Kidney (tissue), 14 donors: ENCODE results near the gene SECTM1. TPM values are rescaled to one million over a fixed set of nuclear protein-coding genes. Genes with fewer than 3 reads are reported as not detected.

Experiments used
- DNase-seq, 5 donors: peaks; one replicate each; pipeline ENCODE4 v3.0.0-alpha.2; 2013 to 2020
- FAIRE-seq: peaks from 2 replicates; lab custom pipeline; 2012; peaks lifted over from hg19 to GRCh38; lab: Jason Lieb, UNC
- H3K27ac ChIP-seq, 2 donors: one replicate each; pipeline ENCODE4 v1.7.0; 2013; ENCODE audit warnings: low read depth in 2 of 2, low read length in 2 of 2, inconsistent platforms in 1 of 2
- H3K27me3 ChIP-seq: one replicate; pipeline ENCODE4 v1.7.1; 2013; ENCODE audit warnings: low read length, inconsistent platforms; ENCODE audit not compliant: control insufficient read depth, insufficient read depth
- H3K36me3 ChIP-seq, 3 donors: one replicate each; pipeline versions ENCODE4 v1.7.0 to v1.7.1; 2013; ENCODE audit warnings: low read length in 3 of 3, control low read depth in 1 of 3, inconsistent platforms in 1 of 3; ENCODE audit not compliant: insufficient read depth in 3 of 3, control insufficient read depth in 2 of 3
- H3K4me1 ChIP-seq, 3 donors: one replicate each; pipeline versions ENCODE4 v1.7.0 to v1.7.1; 2013; ENCODE audit warnings: low read length in 3 of 3, inconsistent platforms in 1 of 3, low read depth in 1 of 3; ENCODE audit not compliant: control insufficient read depth in 2 of 3, insufficient read depth in 2 of 3
- H3K4me3 ChIP-seq, 3 donors: one replicate each; pipeline versions ENCODE4 v1.7.0 to v1.8.1; 2013; ENCODE audit warnings: low read length in 3 of 3, control low read depth in 1 of 3, inconsistent platforms in 1 of 3
- H3K9ac ChIP-seq, 3 donors: one replicate each; pipeline versions ENCODE4 v1.7.0 to v1.7.1; 2013; ENCODE audit warnings: low read length in 3 of 3, control low read depth in 1 of 3, inconsistent platforms in 1 of 3
- H3K9me3 ChIP-seq, 3 donors: one replicate each; pipeline versions ENCODE4 v1.7.0 to v1.7.1; 2013; ENCODE audit warnings: low read length in 3 of 3, control low read depth in 1 of 3, inconsistent platforms in 1 of 3; ENCODE audit not compliant: control insufficient read depth in 2 of 3, insufficient read depth in 1 of 3
- CTCF ChIP-seq: IDR thresholded peaks from 3 replicates; pipeline ENCODE4 v1.5.1; 2012; ENCODE audit warnings: mild to moderate bottlenecking, moderate library complexity, borderline replicate concordance; ENCODE audit not compliant: insufficient read depth; ENCODE audit errors: extremely low read depth
- intact Hi-C: fragments of 100-400 bp; cut with DNase I; formaldehyde crosslinking; loops from one replicate; pipeline ENCODE4 v1.11.1; 2022
- polyA plus RNA-seq: library from polyadenylated mRNA; stranded (reverse); fragments of 350-450 nt; fragmentation: Illumina TruSeq; extraction: RNeasy Lipid Tissue Mini Kit (QIAGEN cat#74804); gene quantifications from one replicate; pipeline ENCODE4 v1.2.3, GENCODE V29; 2014; ENCODE audit warnings: low read depth, low replicate concordance; ENCODE audit not compliant: insufficient read depth
- total RNA-seq: library from RNA; stranded (reverse); fragmentation: NEBNext Ultra II Directional; extraction: Animal tissue kit (Norgen Biotek cat#: 25700); gene quantifications from one replicate; pipeline ENCODE4 v1.2.1, GENCODE V29; 2021
- donor health status: control.
- donor health status: control.
- donor health status: control.
- donor health status: control.
- donor health status: control.
- donor health status: DM: yes; HTN: yes; CAD: no.
- donor health status: Normal renal cell carcinoma (clear cell type).

Gene SECTM1
- total and polyA plus RNA-seq, 2 donors from 2014 or later = 15.4 to 87.5 TPM

DNA sequence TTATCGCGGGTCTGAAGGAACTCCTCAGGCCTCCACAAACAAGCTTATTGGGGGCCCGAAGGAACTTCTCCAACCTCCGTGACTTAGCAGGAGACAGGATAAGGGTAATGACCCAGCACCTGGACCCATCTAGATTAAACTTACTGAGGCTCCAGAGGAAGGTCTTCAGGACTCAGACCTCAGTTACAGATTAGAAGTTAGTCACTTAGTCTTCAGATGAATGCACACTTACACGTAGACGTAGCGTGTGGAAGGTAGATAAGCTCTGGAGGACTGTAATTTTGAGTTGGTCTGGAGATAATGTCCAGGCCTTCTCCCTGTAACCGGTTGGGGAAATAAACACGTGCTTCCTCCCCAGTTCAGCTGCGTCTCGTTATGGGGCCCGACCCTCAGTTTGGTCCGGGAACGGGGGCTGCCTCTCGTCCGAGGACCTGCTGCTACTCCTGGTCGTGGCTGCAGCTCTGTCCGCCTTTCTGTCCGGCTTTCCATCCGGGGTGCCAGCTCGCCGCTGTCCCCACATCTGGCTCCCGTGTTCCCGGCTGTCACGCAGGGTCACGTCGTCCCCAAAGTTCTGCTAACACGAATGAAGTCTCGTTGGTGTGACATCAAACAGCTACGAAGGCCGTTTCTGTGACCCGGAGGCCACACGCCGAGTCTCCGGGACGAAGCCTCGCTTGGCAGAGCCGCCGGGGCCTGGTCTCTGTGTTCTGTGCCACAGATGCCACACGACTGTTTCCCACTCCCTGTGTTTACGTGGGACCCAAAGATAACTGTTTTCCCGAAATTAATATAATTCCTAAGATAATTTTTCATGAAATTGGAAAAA, 11.8 kb upstream of the SECTM1 start:
- H3K9ac ChIP-seq = no peak overlapping the region
- no peaks in the 10 kb centered on the region for H3K36me3 ChIP-seq
- H3K9me3 ChIP-seq = no peaks in the 10 kb centered on the region
- no peak for TF ChIP-seq CTCF
- H3K27ac ChIP-seq = no peak overlapping the region
- no peak for FAIRE-seq
- H3K4me1 ChIP-seq = no peaks in the 10 kb centered on the region
- DNase-seq = no peak
- intact Hi-C loops = no loop called here
- H3K4me3 ChIP-seq = no peak overlapping the region
- H3K27me3 ChIP-seq = no peaks in the 10 kb centered on the region

- Histone ChIP-seq H3K27ac (no peak overlapping the region), H3K36me3 (no peaks in the 10 kb centered on the region), H3K27me3 (no peaks in the 10 kb centered on the region), H3K4me1 (peaks cover 0 to 3% (median 0%) of the 10 kb centered on the region in 3 donors), H3K9me3 (no peaks in the 10 kb centered on the region), H3K4me3 (no peak overlapping the region), H3K9ac (no peak overlapping the region)
- no peak for TF ChIP-seq CTCF
- DNase-seq (no peak), FAIRE-seq (no peak)
- intact Hi-C loops = no loop called here
Observed at GRCh38 chr17:82344175-82344907, 10.8 kb upstream of the SECTM1 start.

DNA sequence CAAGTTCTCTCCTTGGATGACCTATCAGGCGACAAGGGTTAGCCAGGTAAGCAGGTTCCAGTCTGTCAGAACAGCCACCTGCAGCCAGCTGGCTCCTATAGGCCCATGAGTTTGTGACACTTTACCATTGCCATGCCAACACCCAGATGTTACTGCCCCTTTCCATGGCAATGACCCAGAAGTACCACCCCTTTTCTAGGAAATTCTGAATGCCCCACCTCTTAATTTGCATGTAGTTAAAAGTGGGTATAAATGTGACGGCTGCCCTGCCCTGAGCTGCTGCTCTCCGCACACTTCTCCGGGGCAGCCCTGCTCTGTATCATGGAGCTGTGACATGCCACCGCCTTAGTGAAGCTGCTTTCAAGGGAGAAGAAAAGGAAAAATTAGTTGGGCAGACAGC, 10.0 kb upstream of the SECTM1 start:
- intact Hi-C loops = no loop called here
- Histone ChIP-seq H3K4me3 (no peak overlapping the region), H3K9ac (no peak overlapping the region), H3K4me1 (peaks cover 0 to 8% (median 0%) of the 10 kb centered on the region in 3 donors), H3K27ac (no peak overlapping the region), H3K27me3 (no peaks in the 10 kb centered on the region), H3K36me3 (no peaks in the 10 kb centered on the region), H3K9me3 (no peaks in the 10 kb centered on the region)
- FAIRE-seq (no peak), DNase-seq (no peak)
- no peak for TF ChIP-seq CTCF
